Measurements from ENCODE around the gene RPS27.
"Not testable (repeated sequence)": the region's sequence is repeated elsewhere in the genome, so short reads cannot be mapped to it uniquely, and the experiment has no call there.

Gene RPS27

DNA sequence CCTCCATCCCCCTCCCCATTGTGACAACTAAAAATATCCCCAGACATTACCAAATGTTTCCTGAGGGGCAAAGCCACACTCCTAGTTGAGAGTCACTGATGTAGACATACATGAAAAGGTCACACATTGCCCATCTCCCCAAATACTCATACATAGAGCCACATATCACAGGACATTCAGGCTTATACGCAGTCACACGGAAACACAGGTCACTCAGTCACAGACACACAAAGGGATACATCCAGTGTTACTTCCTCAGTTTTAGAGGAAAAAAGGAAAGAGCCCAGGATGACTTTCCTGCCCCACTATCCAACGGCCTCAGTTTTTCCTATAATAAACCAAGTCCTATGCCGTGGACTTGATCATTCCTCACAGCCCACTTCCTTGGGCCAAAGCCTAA is 29.1 kb upstream of the RPS27 start:
- no peak for DNase-seq (ENCODE audit: low spot score)

DNA sequence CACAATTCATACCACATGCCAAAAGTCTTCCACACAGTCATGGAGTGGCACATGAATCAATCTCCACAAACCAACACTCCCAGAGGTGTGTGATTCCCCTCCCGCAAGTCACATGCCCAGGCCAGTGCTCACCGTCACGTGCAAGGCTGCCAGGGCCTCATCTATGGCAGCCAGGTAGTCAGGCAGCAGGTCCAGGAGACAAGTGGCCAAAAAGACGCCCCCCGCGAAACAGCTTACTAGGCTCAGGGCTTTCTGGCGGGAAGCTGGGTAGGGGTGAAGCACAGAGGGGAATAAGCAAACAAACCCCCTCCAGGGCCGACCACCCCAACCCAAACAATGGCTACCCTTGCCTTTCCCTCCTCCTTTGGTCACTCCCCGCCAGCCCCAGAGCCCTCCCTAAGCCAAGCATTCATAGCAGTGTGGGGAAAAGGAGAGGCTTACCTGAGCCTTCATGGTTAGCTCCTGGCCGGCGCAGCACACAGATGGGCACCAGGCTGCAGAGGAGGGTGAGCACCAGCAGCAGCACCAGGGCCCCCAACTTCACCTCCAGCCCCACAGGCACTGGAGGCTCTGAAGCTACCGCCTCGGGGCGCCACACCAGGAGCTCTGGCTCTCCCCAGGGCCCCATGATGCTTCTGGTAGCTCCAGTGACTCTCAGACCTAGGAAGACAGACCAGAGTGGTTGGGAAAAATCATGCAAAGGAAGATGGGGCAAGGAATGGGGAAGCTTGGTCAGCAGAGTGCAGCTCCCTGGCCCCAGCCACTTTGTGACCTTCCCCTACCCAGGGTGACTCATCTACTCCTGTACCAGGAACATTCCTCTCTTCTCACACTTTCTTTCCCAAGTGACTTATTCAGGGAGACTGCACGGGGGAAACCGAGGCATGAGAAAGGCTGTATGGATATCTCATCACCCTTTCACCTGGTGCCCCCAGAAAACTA is 28.2 kb upstream of the RPS27 start:
- DNase-seq (ENCODE audit: low spot score) = no peak

DNA sequence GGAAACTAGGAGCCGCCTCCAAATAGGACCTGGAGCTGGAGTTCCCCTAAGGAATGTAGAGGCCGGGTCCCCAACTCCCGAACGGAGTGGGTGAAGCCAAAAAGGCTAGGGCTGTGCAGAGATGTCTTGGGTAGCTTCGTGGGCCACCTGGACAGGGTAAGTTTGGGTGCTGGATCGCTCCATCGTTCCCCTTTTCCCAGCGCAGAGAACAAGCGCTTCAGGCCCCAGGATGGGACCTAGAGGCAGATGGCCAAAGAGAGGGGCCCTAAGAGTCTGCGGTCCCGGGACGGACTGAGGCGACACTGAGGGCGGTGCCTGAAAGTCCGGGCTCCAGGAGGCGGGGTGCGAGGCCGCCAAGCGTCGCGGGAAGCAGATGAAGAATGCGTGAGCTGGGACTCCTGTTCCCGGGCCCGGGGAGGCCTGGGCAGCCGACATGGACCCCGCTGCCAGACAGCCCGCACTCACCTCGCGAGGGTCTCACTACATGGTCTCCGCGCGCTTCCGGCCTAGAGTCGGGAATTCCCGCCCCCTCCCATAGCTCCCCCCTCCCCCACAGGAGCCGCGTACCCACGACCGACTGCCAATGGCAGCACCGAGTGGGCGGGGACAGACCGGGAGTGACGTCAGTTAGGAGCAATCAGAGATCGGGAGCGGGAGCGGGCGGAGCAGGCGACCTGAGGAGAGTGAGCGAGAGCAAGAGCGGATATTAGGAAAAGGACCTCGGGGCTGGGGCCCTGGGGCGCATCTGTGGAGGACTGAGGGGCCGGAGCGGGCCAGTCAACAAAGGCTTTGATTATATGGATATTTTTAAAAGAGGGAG is 27.3 kb upstream of the RPS27 start, which contains the start of gene SLC39A1:
TSS of gene SLC39A1 (minus strand) at position 508 of the 820 bp plus-strand sequence. CDS start 822 bp downstream, outside the sequence.
- DNase-seq (ENCODE audit: low spot score) = peak; percentile 91

DNA sequence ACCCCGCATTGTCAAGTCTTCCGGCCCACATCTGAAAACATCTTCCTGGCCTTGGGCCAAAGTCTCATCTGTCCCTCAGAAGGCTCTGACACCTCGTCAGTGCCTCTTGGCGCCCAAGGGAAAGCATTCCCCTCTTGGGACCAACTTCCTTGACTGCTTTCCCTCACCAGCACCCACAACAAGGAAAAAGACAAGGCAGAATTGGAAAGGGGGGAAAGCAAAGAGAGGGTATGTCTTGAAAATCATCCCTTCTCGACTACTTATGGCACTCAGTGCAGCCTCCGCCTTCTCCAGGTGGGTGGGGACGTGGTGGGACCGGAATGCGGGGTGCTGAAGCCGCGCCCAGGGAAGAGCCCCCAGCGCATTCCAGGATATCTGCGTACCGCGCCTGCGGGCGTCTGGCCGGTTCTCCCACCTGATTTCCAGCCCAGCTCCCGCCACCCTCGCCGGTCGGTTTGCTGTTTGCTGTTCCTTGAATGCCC is 26.7 kb upstream of the RPS27 start:
- DNase-seq (ENCODE audit: low spot score) = no peak

DNA sequence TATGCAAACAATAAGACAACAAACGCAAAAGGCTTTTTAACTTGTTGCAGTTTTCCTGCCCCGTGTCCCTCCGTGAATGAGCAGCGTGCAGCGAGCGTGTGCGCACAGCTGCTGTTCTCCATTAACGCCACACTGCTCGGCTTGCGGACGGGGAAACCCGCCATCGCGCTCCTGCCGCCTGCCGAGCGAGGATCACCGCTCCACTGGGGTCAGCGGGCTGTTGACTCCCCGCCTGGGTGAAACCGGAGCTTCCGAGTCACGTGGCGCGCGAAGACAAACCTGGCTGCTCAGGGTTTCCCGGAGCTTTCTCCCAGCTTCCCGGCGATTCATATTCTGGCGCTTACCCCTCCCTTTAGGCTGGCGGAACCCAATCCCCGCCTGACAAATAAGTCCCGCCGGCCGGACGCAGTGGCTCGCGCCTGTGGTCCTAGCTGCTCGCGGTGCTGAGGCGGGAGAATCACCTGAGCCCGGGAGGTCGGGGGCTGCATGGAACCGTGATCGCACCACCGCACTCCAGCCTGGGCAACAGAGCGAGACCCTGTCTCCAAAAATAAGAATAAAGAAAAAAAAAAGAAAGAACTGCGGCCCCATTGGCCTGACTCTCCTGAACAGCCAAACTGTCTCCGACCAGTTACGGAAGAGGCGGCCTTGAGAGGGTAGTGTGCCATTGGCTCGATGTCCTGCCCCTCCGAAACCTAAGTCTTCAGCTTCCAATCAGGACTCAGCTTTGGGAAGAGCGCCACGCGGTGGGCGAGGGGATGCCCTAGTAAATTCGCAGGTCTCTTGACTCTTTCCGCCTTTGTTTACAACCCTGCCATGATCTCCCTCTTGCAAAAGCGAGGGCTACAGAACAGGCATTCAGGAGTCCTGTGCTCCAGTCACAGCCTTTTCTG is 23.2 kb upstream of the RPS27 start, which contains the start of gene CREB3L4:
TSS of gene CREB3L4 (plus strand) at position 796 of the 893 bp plus-strand sequence. CDS start 624 bp downstream, outside the sequence.
- DNase-seq (ENCODE audit: low spot score) = peak; percentile 89

DNA sequence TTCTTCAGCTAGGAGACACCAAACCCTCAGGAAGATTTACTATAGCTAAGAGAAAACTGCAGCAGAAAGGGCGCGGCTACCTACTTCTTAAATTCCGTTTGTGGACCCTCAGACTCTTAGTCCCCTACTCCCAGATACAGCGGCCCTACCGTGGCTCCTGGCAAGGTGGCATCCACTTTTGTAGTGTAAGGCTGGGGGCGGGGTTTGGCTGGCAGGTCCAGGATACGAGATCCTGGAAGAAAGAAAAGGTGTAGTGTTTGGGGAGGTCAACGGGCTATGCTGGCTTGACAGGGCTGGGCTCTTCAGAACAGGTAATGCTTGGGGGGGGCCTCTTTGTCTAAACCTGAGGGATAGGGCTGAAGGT is 22.6 kb upstream of the RPS27 start:
- DNase-seq (ENCODE audit: low spot score) = no peak

DNA sequence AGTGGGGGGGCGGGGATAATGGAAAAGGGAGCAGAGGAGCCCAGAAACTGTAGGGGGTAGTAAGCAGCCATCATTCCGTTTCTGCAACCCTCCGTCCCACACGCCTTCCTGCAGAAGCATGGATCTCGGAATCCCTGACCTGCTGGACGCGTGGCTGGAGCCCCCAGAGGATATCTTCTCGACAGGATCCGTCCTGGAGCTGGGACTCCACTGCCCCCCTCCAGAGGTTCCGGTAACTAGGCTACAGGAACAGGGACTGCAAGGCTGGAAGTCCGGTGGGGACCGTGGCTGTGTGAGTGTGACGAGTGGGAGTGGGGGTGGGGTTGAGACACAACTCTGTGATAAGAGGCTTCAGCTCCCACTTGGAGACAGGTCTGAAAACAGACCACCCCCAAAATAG is 22.2 kb upstream of the RPS27 start:
- no peak for DNase-seq (ENCODE audit: low spot score)

DNA sequence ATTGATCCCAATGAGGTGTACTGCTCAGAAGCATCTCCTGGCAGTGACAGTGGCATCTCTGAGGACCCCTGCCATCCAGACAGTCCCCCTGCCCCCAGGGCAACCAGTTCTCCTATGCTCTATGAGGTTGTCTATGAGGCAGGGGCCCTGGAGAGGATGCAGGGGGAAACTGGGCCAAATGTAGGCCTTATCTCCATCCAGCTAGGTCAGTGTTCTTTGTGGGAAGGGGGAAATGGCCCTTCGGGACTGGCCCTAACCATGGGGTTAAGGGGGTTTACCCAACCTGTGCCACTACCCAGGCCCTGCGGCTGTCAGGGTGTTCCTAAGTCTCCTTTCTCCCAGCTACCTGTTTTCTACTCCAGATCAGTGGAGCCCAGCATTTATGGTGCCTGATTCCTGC is 21.6 kb upstream of the RPS27 start:
- no peak for DNase-seq (ENCODE audit: low spot score)

DNA sequence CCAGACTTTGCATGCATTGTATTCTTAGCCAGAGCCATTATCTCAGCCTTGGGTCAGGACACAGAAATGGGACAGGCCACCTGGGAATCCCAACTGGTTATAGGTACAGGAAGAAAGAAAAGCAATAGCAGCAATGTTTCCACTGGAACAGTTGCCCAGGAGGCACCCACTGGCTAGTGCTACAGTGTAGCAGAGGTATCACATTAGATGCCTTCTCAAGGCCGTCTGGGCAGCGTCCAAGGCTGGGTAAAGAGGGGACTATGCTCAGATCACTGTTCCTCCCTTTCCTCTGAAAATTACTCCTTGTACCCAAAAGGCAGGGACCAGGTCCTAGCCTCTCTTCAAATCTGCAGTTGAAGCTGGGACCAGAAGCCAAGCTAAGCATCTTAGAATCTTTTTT is 20.2 kb upstream of the RPS27 start:
- DNase-seq (ENCODE audit: low spot score) = no peak

DNA sequence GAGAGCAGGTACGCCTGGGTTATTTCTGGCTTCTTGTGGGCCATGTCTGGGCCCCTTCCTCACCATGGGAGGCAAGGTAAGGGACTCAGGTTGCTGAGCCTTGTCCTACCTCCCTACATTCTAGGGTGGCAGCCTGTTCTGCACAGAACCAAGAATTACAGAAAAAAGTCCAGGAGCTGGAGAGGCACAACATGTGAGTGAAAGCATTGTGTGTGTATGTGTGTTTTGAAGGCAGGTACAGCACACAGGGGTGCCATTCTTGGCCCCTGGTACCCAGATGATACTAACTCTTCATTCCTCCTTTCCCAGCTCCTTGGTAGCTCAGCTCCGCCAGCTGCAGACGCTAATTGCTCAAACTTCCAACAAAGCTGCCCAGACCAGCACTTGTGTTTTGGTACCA is 17.5 kb upstream of the RPS27 start:
- DNase-seq (ENCODE audit: low spot score) = no peak

DNA sequence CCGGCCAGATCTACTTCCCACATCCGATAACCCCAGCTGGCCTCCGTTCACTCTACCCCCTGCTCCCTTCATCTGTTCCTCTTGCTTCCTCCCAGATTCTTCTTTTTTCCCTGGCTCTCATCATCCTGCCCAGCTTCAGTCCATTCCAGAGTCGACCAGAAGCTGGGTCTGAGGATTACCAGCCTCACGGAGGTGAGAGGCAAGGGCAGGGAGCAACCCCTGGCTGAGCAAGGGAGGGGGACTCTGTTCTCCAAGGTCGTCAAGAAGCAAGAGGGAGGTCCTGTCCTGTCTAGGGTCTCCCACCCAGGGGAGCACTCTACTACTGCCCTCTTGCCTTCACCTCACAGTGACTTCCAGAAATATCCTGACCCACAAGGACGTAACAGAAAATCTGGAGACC is 17.0 kb upstream of the RPS27 start:
- DNase-seq (ENCODE audit: low spot score) = no peak

DNA sequence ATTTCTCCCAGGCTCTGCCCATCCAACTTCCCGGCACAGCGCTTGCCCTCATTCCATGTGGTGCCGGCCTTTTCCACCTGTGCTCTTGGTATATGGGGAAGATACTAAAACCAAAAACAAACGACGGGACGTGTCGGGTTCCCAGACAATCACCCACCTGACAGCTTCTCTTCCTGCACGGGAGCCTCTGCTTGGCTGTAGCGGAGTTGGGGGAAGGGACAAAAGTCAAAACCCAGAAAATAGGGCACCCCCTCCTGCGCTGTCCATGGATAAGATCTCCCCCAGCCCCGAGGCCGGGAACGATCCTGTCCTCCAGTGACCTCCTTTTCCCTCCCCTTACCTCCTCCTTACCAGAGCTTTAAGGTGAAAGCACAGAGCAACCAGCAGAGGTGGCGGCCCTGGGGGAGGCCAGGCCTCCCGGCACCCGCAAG is 13.7 kb upstream of the RPS27 start:
- DNase-seq (ENCODE audit: low spot score) = no peak

DNA sequence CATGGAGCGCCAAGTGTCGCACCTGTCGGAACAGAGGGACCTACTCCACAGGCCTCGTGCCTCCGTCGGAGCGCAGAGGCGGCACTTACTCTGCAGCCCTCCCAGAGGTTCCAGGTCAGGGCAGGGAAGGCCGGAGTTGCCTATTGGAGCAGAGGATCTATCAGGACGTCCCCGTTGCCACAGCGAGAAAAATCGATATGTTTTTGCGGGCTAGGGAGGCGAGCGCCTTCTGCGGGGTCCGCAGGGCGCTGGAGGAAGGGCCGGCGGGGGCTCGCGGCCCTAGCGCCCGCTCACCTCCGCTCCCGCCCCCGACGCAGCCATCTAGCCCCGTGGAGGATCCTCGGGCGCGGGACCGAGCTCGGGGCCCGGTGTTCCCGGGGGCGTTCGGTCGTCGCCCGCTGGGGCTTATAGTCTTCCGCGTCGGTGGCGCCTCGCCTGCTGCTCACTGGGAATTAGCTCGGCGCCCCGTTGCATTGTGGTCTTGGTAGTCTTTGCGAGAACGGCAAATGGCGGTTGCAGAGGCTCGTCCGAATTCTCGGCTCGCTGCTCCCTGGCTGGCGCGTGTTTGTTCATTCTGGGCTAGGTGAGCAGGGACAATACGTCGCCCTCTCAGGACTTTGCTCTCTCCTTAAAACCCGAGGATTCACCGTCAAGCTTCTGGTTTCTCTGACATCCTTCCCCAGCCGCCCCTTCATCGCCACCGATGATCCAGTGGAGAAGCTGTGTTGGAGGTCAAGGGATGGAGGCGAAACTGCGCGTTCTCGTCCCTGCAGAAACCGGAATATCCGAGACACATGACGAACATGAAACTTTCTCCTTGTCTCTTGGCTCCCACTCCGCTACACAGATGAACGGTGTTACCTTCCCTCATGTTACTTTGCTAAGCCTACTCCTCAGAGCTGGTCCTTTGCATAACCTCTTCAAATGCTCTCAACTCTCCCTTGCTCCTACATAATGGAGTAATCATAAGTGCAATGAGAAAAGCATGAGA is 13.0 kb upstream of the RPS27 start, which contains the start of gene JTB:
TSS of gene JTB (minus strand) at position 425 of the 991 bp plus-strand sequence. CDS start at position 3, 422 bp downstream.
- peak; percentile 77 for DNase-seq (ENCODE audit: low spot score)

DNA sequence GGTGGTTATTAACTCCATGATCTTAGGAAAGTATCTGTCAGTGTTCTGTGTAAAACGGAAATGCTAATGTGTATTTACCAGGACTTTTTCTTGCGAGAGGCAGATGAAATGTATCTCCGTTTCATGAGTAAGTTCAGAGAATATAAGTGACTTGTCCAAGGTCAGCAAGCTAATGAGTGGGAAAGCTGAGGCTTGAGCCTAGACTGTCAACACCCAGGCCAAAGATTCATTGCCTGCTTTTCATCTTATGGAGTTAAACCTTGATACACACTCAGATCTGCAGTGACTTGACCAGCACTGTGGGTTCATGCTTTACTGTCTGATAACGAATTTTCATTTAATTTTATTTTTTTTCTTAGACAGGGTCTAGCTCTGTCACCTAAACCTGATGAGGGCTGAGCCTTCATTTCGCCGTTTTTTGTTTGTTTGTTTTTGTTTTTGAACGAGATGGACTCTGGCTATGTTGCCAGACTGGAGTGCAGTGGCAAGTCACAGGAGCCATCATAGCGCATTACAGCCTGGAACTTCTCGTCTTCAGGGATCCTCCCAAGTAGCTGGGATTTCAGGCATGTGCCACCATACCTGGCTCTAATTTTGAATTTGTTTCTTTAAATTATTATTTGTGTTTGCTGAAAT is 12.2 kb upstream of the RPS27 start:
- no peak for DNase-seq (ENCODE audit: low spot score)

DNA sequence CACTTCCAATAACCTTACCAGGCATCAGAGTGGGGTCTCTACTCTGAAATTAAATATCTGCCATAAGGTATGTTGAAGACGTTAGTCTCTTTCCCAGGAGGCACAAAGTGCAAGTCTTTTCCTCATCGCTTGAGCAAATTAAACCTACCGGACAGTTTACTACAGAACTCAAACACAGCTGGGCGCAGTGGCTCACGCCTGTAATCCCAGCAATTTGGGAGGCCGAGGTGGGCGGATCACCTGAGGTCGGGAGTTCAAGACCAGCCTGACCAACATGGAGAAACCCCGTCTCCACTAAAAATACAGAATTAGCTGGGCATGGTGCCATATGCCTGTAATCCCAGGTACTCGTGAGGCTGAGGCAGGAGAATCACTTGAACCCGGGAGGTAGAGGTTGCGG is 11.5 kb upstream of the RPS27 start:
- DNase-seq (ENCODE audit: low spot score) = not testable (repeated sequence)

DNA sequence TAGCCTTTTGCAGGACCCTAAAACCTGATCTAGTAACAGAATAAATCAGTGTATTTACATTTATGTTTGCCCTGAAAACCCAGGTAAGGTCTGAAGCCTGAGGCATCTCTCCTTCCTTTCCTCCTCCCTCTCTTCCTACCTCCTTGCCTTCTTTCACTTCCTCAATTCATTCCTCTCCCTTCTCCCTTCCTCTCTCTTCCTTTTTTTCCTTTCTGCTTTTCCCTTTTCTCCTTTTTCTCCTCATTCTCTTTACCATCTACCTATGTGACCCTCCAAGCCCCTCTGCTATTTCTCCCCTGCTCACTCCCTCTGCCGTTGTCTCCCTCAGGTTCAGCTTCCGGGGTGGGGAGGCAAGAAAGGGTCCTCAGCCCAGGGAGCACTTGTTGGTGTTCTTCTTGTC is 8.8 kb upstream of the RPS27 start:
- not testable (repeated sequence) for DNase-seq (ENCODE audit: low spot score)

DNA sequence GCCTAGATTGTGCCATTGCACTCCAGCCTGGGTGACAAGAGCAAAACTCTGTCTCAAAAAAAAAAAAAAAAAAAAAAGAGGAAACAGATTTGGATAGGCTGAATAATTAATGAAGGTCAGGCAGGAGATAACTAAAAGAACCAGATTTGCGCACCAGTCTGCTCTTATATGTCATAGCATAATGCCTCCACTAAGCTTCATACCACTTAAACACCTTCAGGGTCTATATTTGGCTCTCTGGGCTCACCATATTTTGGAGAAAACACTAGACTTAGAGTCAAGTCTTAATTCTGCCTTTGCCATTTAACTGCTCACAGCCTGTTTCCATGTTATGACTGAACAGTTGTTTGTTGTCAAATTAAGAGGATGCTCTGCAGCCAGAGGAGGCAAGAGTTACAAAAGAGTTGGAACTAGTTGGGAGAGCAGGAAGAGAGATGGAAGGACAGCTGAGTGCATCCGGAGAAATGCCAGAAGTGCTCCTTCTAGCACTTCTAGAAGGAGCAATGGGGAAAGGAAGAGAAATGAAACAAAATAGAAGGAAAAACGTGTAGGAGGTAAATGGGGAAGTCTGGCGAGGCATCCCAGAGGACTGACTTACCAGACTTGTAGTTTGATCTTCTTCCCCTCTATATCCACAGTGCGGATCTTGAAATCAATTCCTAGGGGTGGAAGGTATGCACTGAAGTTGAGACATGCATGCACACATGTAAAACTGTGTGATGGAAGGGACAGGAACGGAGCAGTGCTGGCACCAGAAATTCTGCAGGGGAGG is 6.3 kb upstream of the RPS27 start:
- no peak for DNase-seq (ENCODE audit: low spot score)

DNA sequence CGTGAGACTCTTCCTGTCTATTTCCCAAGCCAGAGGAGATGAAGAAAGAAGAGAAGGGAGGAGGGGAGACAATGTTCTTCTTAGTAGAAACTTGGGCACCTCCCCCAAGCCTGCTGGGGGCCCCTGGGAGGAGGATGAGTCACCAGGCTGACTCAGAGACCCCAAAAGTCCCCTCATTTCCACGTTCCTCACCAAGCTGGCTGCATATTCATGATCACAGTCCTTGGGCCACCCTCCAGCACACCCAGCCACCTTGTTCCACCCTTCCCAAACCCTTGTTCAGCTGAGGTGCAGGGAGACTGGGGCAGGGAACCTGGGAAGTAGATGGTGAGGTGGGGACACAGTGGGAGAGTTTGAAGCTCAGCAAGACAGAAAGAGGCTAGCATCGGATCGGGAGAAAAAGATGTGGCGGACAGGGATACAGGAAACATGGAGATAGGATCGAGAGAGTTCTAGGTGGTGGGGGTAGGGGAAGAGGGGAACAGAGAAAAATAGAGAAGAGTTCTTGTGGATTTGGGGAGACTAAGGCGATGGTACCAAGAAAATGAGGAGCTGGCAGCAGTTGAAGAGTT is 5.1 kb upstream of the RPS27 start:
- no peak for DNase-seq (ENCODE audit: low spot score)
